GM19452 (cell line): ENCODE data around the gene KCNJ18.
"Not testable (repeated sequence)": the region's sequence is repeated elsewhere in the genome, so short reads cannot be mapped to it uniquely, and the experiment has no call there.

Experiments used
- ATAC-seq: cut with Tn5 transposase; IDR thresholded peaks from one replicate; pipeline ENCODE4 v1.9.1; 2021; ENCODE audit not compliant: unreplicated experiment

Gene KCNJ18

DNA sequence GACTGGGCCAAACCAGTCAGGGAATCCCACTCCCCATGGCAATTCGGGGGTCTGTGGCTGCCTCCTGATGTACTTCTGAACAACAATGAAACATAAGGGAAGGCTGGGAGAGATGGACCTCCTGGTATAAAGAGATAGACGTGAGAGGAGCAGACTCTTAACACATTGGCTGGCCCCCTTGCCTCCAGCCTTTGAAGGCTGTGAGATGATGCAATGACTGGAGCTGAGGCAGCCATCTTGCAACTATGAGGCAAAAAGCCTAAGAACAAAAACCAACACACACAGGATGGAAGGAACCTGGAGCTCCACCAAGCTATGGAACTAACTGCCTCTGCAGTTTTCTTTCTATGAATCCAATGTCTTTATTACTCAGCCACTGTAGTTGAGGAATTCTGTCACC lies 58.8 kb downstream of the KCNJ18 start:
- not testable (repeated sequence) for ATAC-seq
